ENCODE measurements around the gene INTS11.

DNA sequence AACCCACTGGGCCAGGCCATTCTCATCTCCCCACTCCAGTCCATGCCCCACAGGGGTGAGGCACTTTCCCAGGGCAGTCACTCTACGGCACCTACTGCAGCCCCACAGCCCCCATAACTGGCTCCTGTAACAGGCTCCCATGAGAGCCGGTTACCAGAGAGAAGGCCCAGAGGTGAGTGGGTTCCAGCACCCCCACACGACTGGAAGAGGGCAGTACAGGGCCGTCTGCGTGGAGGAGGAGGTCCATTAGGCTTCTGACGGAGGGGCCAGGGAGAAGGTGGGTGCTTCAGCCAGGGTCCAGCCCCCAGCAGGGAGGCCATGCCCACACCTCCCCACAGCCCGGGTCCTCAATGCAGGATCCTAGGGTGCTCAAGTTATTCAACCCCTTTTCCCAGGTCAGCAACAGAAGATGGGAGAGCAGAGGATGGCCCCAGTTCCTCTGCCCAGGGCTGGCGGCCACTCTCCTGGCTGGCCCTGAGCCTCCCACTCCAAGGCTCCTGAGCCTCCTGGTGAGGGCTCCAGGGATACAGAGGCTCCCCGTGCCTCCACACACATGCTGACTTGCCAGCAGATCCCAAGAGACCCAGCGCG is 18.3 kb downstream of the INTS11 start:
- TF ChIP-seq BMI1 (IDR thresholded peaks at IDR 0.05; ENCODE audit: borderline replicate concordance) (no peak), CTCF (IDR thresholded peaks at IDR 0.05 in 2 of 3, conservative IDR thresholded peaks at IDR 0.05 in 1 of 3; ENCODE audit: control insufficient read depth in 2 of 3, extremely low read depth in 1 of 3, insufficient read depth in 1 of 3, low read depth in 3 of 3, low read length in 3 of 3) (peak; percentile 34 to 48 (median 37); a peak in 5 of 6 replicates), FOS (IDR thresholded peaks at IDR 0.05; ENCODE audit: borderline replicate concordance, extremely low read depth, insufficient read length) (no peak), BHLHE40 (IDR thresholded peaks at IDR 0.05; ENCODE audit: borderline replicate concordance in 1 of 2, low read depth in 2 of 2, low read length in 1 of 2) (no peak), BCL11A (IDR thresholded peaks at IDR 0.05; ENCODE audit: low read depth, low read length) (no peak), CBX5 (IDR thresholded peaks at IDR 0.05; ENCODE audit: low read depth) (no peak), POLR2A (IDR thresholded peaks at IDR 0.05; ENCODE audit: low read depth, low read length) (no peak), STAT3 (IDR thresholded peaks at IDR 0.05; ENCODE audit: low read depth, low read length) (no peak), NRF1 (conservative IDR thresholded peaks at IDR 0.05; ENCODE audit: low read depth, low read length) (no peak), YY1 (IDR thresholded peaks at IDR 0.05; ENCODE audit: low read depth, low read length) (no peak), EZH2 (IDR thresholded peaks at IDR 0.05; ENCODE audit: borderline replicate concordance, control insufficient read depth, low read depth, low read length) (no peak), SUZ12 (IDR thresholded peaks at IDR 0.05; ENCODE audit: unreplicated experiment) (no peak)
